ENCODE data around the gene DHRS3. TPM values are rescaled to one million over a fixed set of nuclear protein-coding genes. Genes with fewer than 3 reads are reported as not detected.

The DHRS3 gene
- total and polyA plus RNA-seq, 2 donors (not counting 3 experiments of a cell fraction or from before 2014, with no cell fraction given) = 54.3 to 75.2 TPM

GRCh38 chr1:12553963-12554362, 64.0 kb downstream of the DHRS3 start:
- no peaks in the 10 kb centered on the region for H3K36me3 ChIP-seq (ENCODE audit: control insufficient read depth in 2 of 2, extremely low read depth in 1 of 2, insufficient read depth in 2 of 2, low read length in 2 of 2)
- FAIRE-seq = no peak
- dilution Hi-C loops (cut with MboI; ENCODE audit: extremely low pct_ligation_motif_present, low sequenced_read_pairs) = no loop called here
- ChIA-PET CTCF (no interaction called here), POLR2A (no interaction called here)
- no peak overlapping the region for H3K27ac ChIP-seq (ENCODE audit: insufficient read depth, low read depth, low read length)
- H2AFZ ChIP-seq (ENCODE audit: low read depth, low read length) = no peak overlapping the region
- no peaks in the 10 kb centered on the region for H4K20me1 ChIP-seq (replicated peaks; ENCODE audit: control insufficient read depth, extremely low read depth, insufficient read depth, low read length)
- BruUV-seq (replicated peaks) = no TSS peak
- H3K4me2 ChIP-seq (ENCODE audit: insufficient read depth, low read length) = no peak overlapping the region
- peaks cover 12% of the 10 kb centered on the region for H3K4me1 ChIP-seq (ENCODE audit: control insufficient read depth, extremely low read depth, insufficient read depth, low read length)
- no peaks in the 10 kb centered on the region for H3K9me1 ChIP-seq (replicated peaks; ENCODE audit: control insufficient read depth, extremely low read depth, insufficient read depth, low read length)
- H3K79me2 ChIP-seq (ENCODE audit: control insufficient read depth, insufficient read depth, low read length) = no peaks in the 10 kb centered on the region
- intact Hi-C loops (cut with micrococcal nuclease) = no loop called here
- no peak for DNase-seq (ENCODE audit: low read depth, low spot score)
- no peak overlapping the region for H3K9ac ChIP-seq (replicated peaks; ENCODE audit: extremely low read depth, insufficient read depth, low read length)
- no peaks in the 10 kb centered on the region for H3K9me3 ChIP-seq (replicated peaks; ENCODE audit: control insufficient read depth, insufficient read depth, low read length)
- TF ChIP-seq FOS (IDR thresholded peaks at IDR 0.05; ENCODE audit: borderline replicate concordance, insufficient read depth, low read length) (no peak), POLR2AphosphoS5 (IDR thresholded peaks at IDR 0.05; ENCODE audit: insufficient read depth, low read depth, low read length) (no peak), MYC (IDR thresholded peaks at IDR 0.05; ENCODE audit: low read depth, low read length) (no peak)
- H3K27me3 ChIP-seq (ENCODE audit: control insufficient read depth in 2 of 2, insufficient read depth in 2 of 2, low read length in 2 of 2) = no peaks in the 10 kb centered on the region
- no peak overlapping the region for H3K4me3 ChIP-seq (replicated peaks in 1 of 3; ENCODE audit: insufficient read depth in 1 of 3, low read depth in 1 of 3, low read length in 3 of 3)

- no peaks in the 10 kb centered on the region for H4K20me1 ChIP-seq (replicated peaks; ENCODE audit: control insufficient read depth, extremely low read depth, insufficient read depth, low read length)
- POLR2A ChIA-PET = no interaction called here
- no peaks in the 10 kb centered on the region for H3K27me3 ChIP-seq (ENCODE audit: control insufficient read depth in 2 of 2, insufficient read depth in 2 of 2, low read length in 2 of 2)
- H3K9ac ChIP-seq (replicated peaks; ENCODE audit: extremely low read depth, insufficient read depth, low read length) = no peak overlapping the region
- no peak overlapping the region for H3K27ac ChIP-seq (ENCODE audit: insufficient read depth, low read depth, low read length)
- no peak overlapping the region for H3K4me2 ChIP-seq (ENCODE audit: insufficient read depth, low read length)
- no peaks in the 10 kb centered on the region for H3K79me2 ChIP-seq (ENCODE audit: control insufficient read depth, insufficient read depth, low read length)
- dilution Hi-C loops (cut with MboI; ENCODE audit: extremely low pct_ligation_motif_present, low sequenced_read_pairs) (no loop called here), intact Hi-C loops (cut with micrococcal nuclease) (no loop called here)
- CTCF ChIA-PET = no interaction called here
- H3K9me1 ChIP-seq (replicated peaks; ENCODE audit: control insufficient read depth, extremely low read depth, insufficient read depth, low read length) = no peaks in the 10 kb centered on the region
- DNase-seq (ENCODE audit: low read depth, low spot score) (no peak), FAIRE-seq (no peak)
- no peak overlapping the region for H3K4me3 ChIP-seq (replicated peaks in 1 of 3; ENCODE audit: insufficient read depth in 1 of 3, low read depth in 1 of 3, low read length in 3 of 3)
- no peaks in the 10 kb centered on the region for H3K9me3 ChIP-seq (replicated peaks; ENCODE audit: control insufficient read depth, insufficient read depth, low read length)
- TF ChIP-seq POLR2A (IDR thresholded peaks at IDR 0.05; ENCODE audit: low read depth, low read length) (no peak), POLR2AphosphoS5 (IDR thresholded peaks at IDR 0.05; ENCODE audit: insufficient read depth, low read depth, low read length) (no peak)
- no peak overlapping the region for H2AFZ ChIP-seq (ENCODE audit: low read depth, low read length)
- no peaks in the 10 kb centered on the region for H3K36me3 ChIP-seq (ENCODE audit: control insufficient read depth in 2 of 2, extremely low read depth in 1 of 2, insufficient read depth in 2 of 2, low read length in 2 of 2)
- peaks cover 12% of the 10 kb centered on the region for H3K4me1 ChIP-seq (ENCODE audit: control insufficient read depth, extremely low read depth, insufficient read depth, low read length)
- no TSS peak for BruUV-seq (replicated peaks)
Observed at GRCh38 chr1:12552951-12553921, 64.8 kb downstream of the DHRS3 start.
